Thymus (tissue), 11 donors: Measurements from ENCODE around the gene PKLR. TPM values are rescaled to one million over a fixed set of nuclear protein-coding genes. Genes with fewer than 3 reads are reported as not detected.
A peak's percentile ranks its signal among the peaks of the same experiment; 100 is the strongest.

Experiments
- DNase-seq, 9 donors: peaks; one replicate each; pipeline ENCODE4 v3.0.0-alpha.2; 2013; ENCODE audit warnings: low spot score in 9 of 9, low read depth in 6 of 9, missing footprints in 1 of 9
- H3K27ac ChIP-seq, 2 donors: one replicate each; pipeline ENCODE4 v1.5.1; 2013; ENCODE audit warnings: control low read depth in 1 of 2, low read depth in 1 of 2, low read length in 1 of 2, mild to moderate bottlenecking in 1 of 2, moderate library complexity in 1 of 2
- H3K27me3 ChIP-seq, 2 donors: one replicate each; pipeline ENCODE4 v1.5.1; 2013; ENCODE audit warnings: low read length in 1 of 2; ENCODE audit not compliant: control insufficient read depth in 2 of 2, insufficient read depth in 1 of 2
- H3K36me3 ChIP-seq, 2 donors: one replicate each; pipeline ENCODE4 v1.5.1; 2013; ENCODE audit warnings: low read length in 1 of 2, mild to moderate bottlenecking in 1 of 2, moderate library complexity in 1 of 2; ENCODE audit not compliant: control insufficient read depth in 2 of 2, insufficient read depth in 2 of 2
- H3K4me1 ChIP-seq, 2 donors: one replicate each; pipeline ENCODE4 v1.5.1; 2013; ENCODE audit warnings: low read length in 2 of 2; ENCODE audit not compliant: control insufficient read depth in 2 of 2, insufficient read depth in 2 of 2
- H3K4me3 ChIP-seq, 2 donors: one replicate each; pipeline ENCODE4 v1.5.1; 2013; ENCODE audit warnings: low read length in 2 of 2, control low read depth in 1 of 2, mild to moderate bottlenecking in 1 of 2
- H3K9me3 ChIP-seq, 2 donors: one replicate each; pipeline ENCODE4 v1.5.1; 2013; ENCODE audit warnings: low read length in 1 of 2, mild to moderate bottlenecking in 1 of 2; ENCODE audit not compliant: control insufficient read depth in 2 of 2, insufficient read depth in 1 of 2
- WGBS: extraction: QIAGEN DNeasy Blood & Tissue Kit; methylation state at CpG from one replicate; pipeline ENCODE4 v1.1.7; 2013; 5-methylcytosine and 5-hydroxymethylcytosine counted together
- polyA plus RNA-seq: library from polyadenylated mRNA; stranded (reverse); fragments of 200-250 nt; gene quantifications from one replicate; pipeline ENCODE4 v1.2.3, GENCODE V29; 2013
- total RNA-seq: library from RNA; stranded (reverse); fragments of 120-200 nt; gene quantifications from one replicate; pipeline ENCODE4 v1.2.4, GENCODE V29; 2013
- donor health status: healthy.

Gene PKLR
- total and polyA plus RNA-seq, 2 donors, result 0.05 to 0.19 TPM

DNA sequence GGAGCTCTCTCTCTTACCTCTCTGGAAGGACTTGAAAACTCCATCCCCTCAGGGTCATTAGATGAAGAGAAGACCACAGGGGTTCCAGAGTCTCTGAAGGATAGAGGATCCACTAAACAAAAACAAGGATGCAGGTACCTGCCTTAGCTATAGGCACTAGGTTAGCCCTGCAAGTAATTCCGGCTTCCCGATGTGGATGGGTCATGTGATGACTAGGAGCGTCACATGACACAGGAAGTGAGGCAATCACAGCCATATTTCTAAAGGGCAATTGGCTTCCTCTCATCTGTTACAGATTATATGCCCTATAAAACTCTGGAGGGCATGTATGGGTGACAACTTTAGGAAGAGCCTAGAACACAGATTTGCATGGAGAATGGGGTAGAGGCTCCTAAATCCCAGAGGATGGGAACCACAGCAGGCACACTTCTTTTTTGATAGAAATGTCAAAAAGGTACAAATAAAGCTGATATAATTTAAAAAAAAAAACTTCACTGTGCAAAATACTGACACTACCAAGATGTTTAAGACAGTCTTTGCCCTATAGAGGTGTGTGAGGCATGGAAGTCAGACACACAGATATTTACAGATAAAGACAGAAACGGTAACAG, 60.1 kb downstream of the PKLR start:
- Histone ChIP-seq H3K9me3 (peaks cover 0 to 5% of the 10 kb centered on the region in 2 donors), H3K4me1 (peaks cover 20 to 36% of the 10 kb centered on the region in 2 donors), H3K36me3 (peaks cover 19 to 23% of the 10 kb centered on the region in 2 donors), H3K27me3 (no peaks in the 10 kb centered on the region), H3K4me3 (peak overlapping the region; percentile 45 to 57), H3K27ac (peak overlapping the region in 1 of 2 donors; percentile 34)
- DNase-seq, result peak in 8 of 9 donors; percentile 72 to 93 (median 80)
- WGBS, result 20% methylated on average over 4 of the region's 4 CpGs

Other genes with a start within 250 kb of the PKLR start
- gene EFNA4, start 237.7 kb downstream of the PKLR start, total RNA-seq, result 4.9 TPM
- 7.4 TPM for gene EFNA4, start 237.7 kb downstream of the PKLR start, polyA plus RNA-seq
- 2.1 TPM for gene EFNA3, start 222.6 kb downstream of the PKLR start, total RNA-seq
- gene EFNA3, start 222.6 kb downstream of the PKLR start, polyA plus RNA-seq, result 3.4 TPM
- gene EFNA1, start 173.6 kb downstream of the PKLR start, total RNA-seq, result 14.5 TPM
- gene EFNA1, start 173.6 kb downstream of the PKLR start, polyA plus RNA-seq, result 52.6 TPM
- 25.7 TPM for gene SLC50A1, start 165.6 kb downstream of the PKLR start, total RNA-seq
- 54.5 TPM for gene SLC50A1, start 165.6 kb downstream of the PKLR start, polyA plus RNA-seq
- 34.0 TPM for gene DPM3, start 160.9 kb downstream of the PKLR start, total RNA-seq
- 155 TPM for gene DPM3, start 160.9 kb downstream of the PKLR start, polyA plus RNA-seq
- gene KRTCAP2, start 128.1 kb downstream of the PKLR start, total RNA-seq, result 97.7 TPM
- gene KRTCAP2, start 128.1 kb downstream of the PKLR start, polyA plus RNA-seq, result 223 TPM
- 1.9 TPM for gene TRIM46, start 127.6 kb downstream of the PKLR start, total RNA-seq
- gene TRIM46, start 127.6 kb downstream of the PKLR start, polyA plus RNA-seq, result 4.3 TPM
- gene THBS3, start 93.5 kb downstream of the PKLR start, total RNA-seq, result 7.6 TPM
- 46.1 TPM for gene THBS3, start 93.5 kb downstream of the PKLR start, polyA plus RNA-seq
- 35.1 TPM for gene MTX1, start 92.7 kb downstream of the PKLR start, total RNA-seq
- gene MTX1, start 92.7 kb downstream of the PKLR start, polyA plus RNA-seq, result 36.8 TPM
- 2.1 TPM for gene ENTREP3, start 46.0 kb downstream of the PKLR start, total RNA-seq
- gene ENTREP3, start 46.0 kb downstream of the PKLR start, polyA plus RNA-seq, result 12.5 TPM
- 29.1 TPM for gene SCAMP3, start 39.1 kb downstream of the PKLR start, total RNA-seq
- gene SCAMP3, start 39.1 kb downstream of the PKLR start, polyA plus RNA-seq, result 59.1 TPM
- gene CLK2, start 27.9 kb downstream of the PKLR start, total RNA-seq, result 28.9 TPM
- 86.5 TPM for gene CLK2, start 27.9 kb downstream of the PKLR start, polyA plus RNA-seq
- gene HCN3, start 24.0 kb downstream of the PKLR start, total RNA-seq, result 0.76 TPM
- 2.6 TPM for gene HCN3, start 24.0 kb downstream of the PKLR start, polyA plus RNA-seq
- gene FDPS, start 7.4 kb upstream of the PKLR start, total RNA-seq, result 175 TPM
- 119 TPM for gene FDPS, start 7.4 kb upstream of the PKLR start, polyA plus RNA-seq
- gene RUSC1, start 19.5 kb upstream of the PKLR start, total RNA-seq, result 7.5 TPM
- 18.0 TPM for gene RUSC1, start 19.5 kb upstream of the PKLR start, polyA plus RNA-seq